SJCRH30 (cell line): Measurements from ENCODE around the gene EML1. TPM values are rescaled to one million over a fixed set of nuclear protein-coding genes. Genes with fewer than 3 reads are reported as not detected.

Experiments
- DNase-seq, 2 experiments: peaks; one replicate each; pipeline ENCODE4 v3.0.0-alpha.2; 2015 to 2020
- H3K27ac ChIP-seq: fragments of 250-450 bp; sonication (Bioruptor Pico); 2 replicates; pipeline ENCODE4 v1.5.1; 2020; ENCODE audit warnings: mild to moderate bottlenecking, moderate library complexity
- H3K27me3 ChIP-seq: fragments of 250-450 bp; sonication (Bioruptor Pico); 2 replicates; pipeline ENCODE4 v1.5.1; 2020; ENCODE audit warnings: mild to moderate bottlenecking, moderate library complexity
- H3K36me3 ChIP-seq: fragments of 250-450 bp; sonication (Bioruptor Pico); 2 replicates; pipeline ENCODE4 v1.5.1; 2020; ENCODE audit warnings: mild to moderate bottlenecking, moderate library complexity
- H3K4me1 ChIP-seq: fragments of 250-450 bp; sonication (Bioruptor Pico); 2 replicates; pipeline ENCODE4 v1.5.1; 2020; ENCODE audit warnings: mild to moderate bottlenecking, moderate library complexity
- H3K4me3 ChIP-seq: fragments of 250-450 bp; sonication (Bioruptor Pico); 2 replicates; pipeline ENCODE4 v1.5.1; 2020; ENCODE audit warnings: mild to moderate bottlenecking, moderate library complexity
- H3K9me3 ChIP-seq: fragments of 250-450 bp; sonication (Bioruptor Pico); replicated peaks from 2 replicates; pipeline ENCODE4 v1.5.1; 2020; ENCODE audit warnings: mild to moderate bottlenecking, moderate library complexity
- total RNA-seq: library from RNA; depleted of rRNA; stranded (reverse); fragments of >200 nt; shearing (Covaris generic); gene quantifications from 2 replicates; pipeline ENCODE4 v1.2.3, GENCODE V29; 2014

The EML1 gene
- total RNA-seq, 1 experiment from 2014 or later = 10.8 TPM

DNA sequence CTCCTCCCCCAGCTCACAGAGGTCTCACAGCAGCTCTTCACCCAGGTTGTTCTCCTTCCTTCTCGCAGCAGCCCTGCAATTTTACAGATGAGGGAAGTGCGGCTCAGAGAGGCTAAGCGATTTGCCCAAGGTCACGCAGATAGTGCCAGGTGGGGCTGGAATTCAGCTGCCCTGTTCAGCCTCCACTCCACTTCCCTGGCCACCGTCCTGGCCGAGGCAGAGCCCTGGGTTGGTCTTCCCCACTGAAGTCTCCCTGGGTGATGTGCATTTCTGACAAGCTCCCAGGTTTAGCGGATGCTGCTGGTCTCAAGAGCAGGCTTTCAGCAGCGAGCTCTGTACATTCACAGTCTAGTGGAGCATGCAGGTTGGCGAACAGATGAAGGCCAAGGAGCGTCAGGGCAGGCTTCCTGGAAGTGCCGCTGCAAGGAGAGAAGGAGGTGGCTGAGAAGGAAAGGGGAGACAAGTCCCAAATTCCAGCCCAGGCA lies 28.9 kb upstream of the EML1 start:
- peaks cover 17% of the 10 kb centered on the region for H3K4me1 ChIP-seq
- no peaks in the 10 kb centered on the region for H3K9me3 ChIP-seq
- H3K4me3 ChIP-seq = no peak overlapping the region
- H3K36me3 ChIP-seq = no peaks in the 10 kb centered on the region
- DNase-seq = no peak
- H3K27ac ChIP-seq = no peak overlapping the region
- H3K27me3 ChIP-seq = no peaks in the 10 kb centered on the region

GRCh38 chr14:99768381-99768780 lies 24.8 kb upstream of the EML1 start:
- H3K36me3 ChIP-seq = no peaks in the 10 kb centered on the region
- H3K4me1 ChIP-seq = peaks cover 36% of the 10 kb centered on the region
- H3K9me3 ChIP-seq = no peaks in the 10 kb centered on the region
- H3K4me3 ChIP-seq = no peak overlapping the region
- DNase-seq = peak; percentile 85 to 91
- no peaks in the 10 kb centered on the region for H3K27me3 ChIP-seq
- H3K27ac ChIP-seq = peak overlapping the region; percentile 24

- peaks cover 42% of the 10 kb centered on the region for H3K4me1 ChIP-seq
- H3K27ac ChIP-seq = no peak overlapping the region
- H3K4me3 ChIP-seq = no peak overlapping the region
- H3K36me3 ChIP-seq = no peaks in the 10 kb centered on the region
- no peaks in the 10 kb centered on the region for H3K27me3 ChIP-seq
- no peak for DNase-seq
- H3K9me3 ChIP-seq = no peaks in the 10 kb centered on the region
Observed at GRCh38 chr14:99769123-99769522, 24.1 kb upstream of the EML1 start.

DNA sequence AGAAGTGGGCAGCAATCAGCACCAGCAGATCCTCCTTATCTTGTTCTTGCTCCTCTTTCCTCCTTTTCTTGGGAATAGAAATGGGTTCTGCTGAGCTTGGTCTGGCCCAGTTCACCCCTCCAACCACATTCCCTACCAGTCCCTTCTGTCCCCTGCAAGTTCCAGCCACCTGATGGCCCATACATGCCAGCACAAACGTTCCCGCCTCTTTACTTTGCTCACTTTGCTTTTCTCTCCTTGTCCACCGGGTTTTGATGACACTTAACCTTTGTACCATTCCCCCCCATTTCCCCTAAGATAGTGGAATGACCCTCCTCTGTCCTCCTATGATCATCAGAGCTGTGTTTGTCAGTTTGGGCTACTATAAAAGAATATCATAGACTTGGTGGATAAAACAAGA lies 23.4 kb upstream of the EML1 start:
- no peaks in the 10 kb centered on the region for H3K9me3 ChIP-seq
- H3K4me3 ChIP-seq = no peak overlapping the region
- no peaks in the 10 kb centered on the region for H3K27me3 ChIP-seq
- H3K4me1 ChIP-seq = peaks cover 48% of the 10 kb centered on the region
- no peak for DNase-seq
- H3K36me3 ChIP-seq = no peaks in the 10 kb centered on the region
- no peak overlapping the region for H3K27ac ChIP-seq

GRCh38 chr14:99772371-99773283 lies 20.6 kb upstream of the EML1 start:
- Histone ChIP-seq H3K27ac (peak overlapping the region; percentile 60), H3K27me3 (no peaks in the 10 kb centered on the region), H3K4me3 (peak overlapping the region; percentile 53), H3K4me1 (peaks cover 47% of the 10 kb centered on the region), H3K9me3 (no peaks in the 10 kb centered on the region), H3K36me3 (no peaks in the 10 kb centered on the region)
- peak; percentile 57 to 83 for DNase-seq

GRCh38 chr14:99773521-99774497 lies 19.4 kb upstream of the EML1 start:
- Histone ChIP-seq H3K27me3 (no peaks in the 10 kb centered on the region), H3K4me1 (peaks cover 38% of the 10 kb centered on the region), H3K27ac (peak overlapping the region; percentile 60), H3K36me3 (no peaks in the 10 kb centered on the region), H3K9me3 (0 out of 2 replicates have a peak, but pooled peaks cover 3% of the 10 kb centered on the region), H3K4me3 (peak overlapping the region; percentile 53)
- peak; percentile 30 to 52 for DNase-seq

GRCh38 chr14:99774556-99775307 lies 18.5 kb upstream of the EML1 start:
- no peak overlapping the region for H3K27ac ChIP-seq
- H3K36me3 ChIP-seq = no peaks in the 10 kb centered on the region
- peak; percentile 37 to 44 for DNase-seq

DNA sequence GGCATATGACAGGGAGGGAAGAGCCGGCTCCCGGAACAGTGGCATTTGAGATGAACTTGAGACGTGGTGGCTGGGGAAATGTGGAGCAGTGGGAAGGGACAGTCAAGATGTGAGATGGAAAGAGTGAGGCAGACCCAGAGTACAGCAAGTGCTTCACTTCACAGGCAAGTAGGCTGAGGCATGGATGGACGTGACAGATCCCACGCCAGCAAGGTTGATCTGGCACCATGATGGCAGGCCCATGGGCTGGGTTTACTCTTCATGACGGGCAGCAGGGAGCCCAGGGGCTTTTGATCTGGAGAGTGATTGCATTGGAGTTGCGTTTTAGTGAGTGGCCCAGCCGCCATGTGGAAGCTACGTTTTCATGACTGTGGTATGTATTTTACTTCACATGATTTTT lies 17.9 kb upstream of the EML1 start:
- Histone ChIP-seq H3K36me3 (no peaks in the 10 kb centered on the region), H3K4me3 (no peak overlapping the region), H3K27me3 (no peaks in the 10 kb centered on the region), H3K9me3 (peaks cover 3% of the 10 kb centered on the region; the same call in 1 of the 2 replicates), H3K27ac (no peak overlapping the region), H3K4me1 (peaks cover 35% of the 10 kb centered on the region)
- no peak for DNase-seq

More at GRCh38 chr14:99774556-99775307, 18.5 kb upstream of the EML1 start:
- no peak overlapping the region for H3K4me3 ChIP-seq
- H3K4me1 ChIP-seq = peaks cover 35% of the 10 kb centered on the region
- no peaks in the 10 kb centered on the region for H3K27me3 ChIP-seq
- H3K9me3 ChIP-seq = peaks cover 3% of the 10 kb centered on the region; the same call in 1 of the 2 replicates

DNA sequence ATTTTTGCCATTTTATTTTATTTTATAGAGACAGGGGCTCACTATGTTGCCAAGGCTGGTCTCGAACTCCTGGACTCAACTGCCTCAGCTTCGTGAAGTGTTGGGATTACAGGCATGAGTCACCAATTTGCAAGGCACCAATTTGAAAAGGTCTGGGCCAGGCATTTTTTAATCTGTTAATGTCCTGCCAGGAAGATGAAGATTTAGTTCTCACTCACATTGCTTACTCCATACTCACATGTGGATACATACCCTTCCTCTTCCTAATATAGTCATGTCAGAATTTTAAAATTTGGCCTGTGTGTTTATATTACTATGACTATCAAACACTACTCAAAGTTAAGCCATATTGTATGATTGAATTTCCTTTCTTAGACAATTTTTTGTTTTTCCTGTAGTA lies 15.3 kb upstream of the EML1 start:
- H3K4me1 ChIP-seq = peaks cover 20% of the 10 kb centered on the region
- H3K27me3 ChIP-seq = no peaks in the 10 kb centered on the region
- DNase-seq = no peak
- H3K27ac ChIP-seq = no peak overlapping the region
- H3K36me3 ChIP-seq = no peaks in the 10 kb centered on the region
- no peak overlapping the region for H3K4me3 ChIP-seq
- peaks cover 3% of the 10 kb centered on the region; the same call in 1 of the 2 replicates for H3K9me3 ChIP-seq

GRCh38 chr14:99779751-99780150 lies 13.5 kb upstream of the EML1 start:
- no peak for DNase-seq
- H3K4me3 ChIP-seq = no peak overlapping the region

DNA sequence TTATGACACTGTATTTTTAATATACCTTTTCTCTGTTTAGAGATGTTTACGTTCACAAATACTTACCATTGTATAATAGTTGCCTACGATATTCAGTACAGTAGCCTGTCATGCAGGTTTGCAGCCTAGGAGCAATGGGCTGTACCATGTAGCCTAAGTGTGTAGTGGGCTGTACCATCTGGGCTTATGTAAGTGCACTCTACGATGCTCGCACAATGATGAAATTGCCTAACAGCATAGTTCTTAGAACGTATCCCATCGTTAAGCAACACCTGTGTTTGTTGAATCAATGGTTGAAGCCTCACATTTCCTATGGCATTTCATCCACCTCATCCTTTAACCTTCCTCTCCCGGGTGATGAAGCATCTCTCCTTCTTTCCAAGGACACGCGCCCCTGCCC lies 12.5 kb upstream of the EML1 start:
- no peak overlapping the region for H3K27ac ChIP-seq
- peaks cover 3% of the 10 kb centered on the region; the same call in 1 of the 2 replicates for H3K9me3 ChIP-seq
- H3K27me3 ChIP-seq = no peaks in the 10 kb centered on the region
- no peaks in the 10 kb centered on the region for H3K4me1 ChIP-seq
- no peak overlapping the region for H3K4me3 ChIP-seq
- DNase-seq = no peak
- no peaks in the 10 kb centered on the region for H3K36me3 ChIP-seq

More at GRCh38 chr14:99779751-99780150, 13.5 kb upstream of the EML1 start:
- Histone ChIP-seq H3K27ac (no peak overlapping the region), H3K36me3 (no peaks in the 10 kb centered on the region), H3K27me3 (no peaks in the 10 kb centered on the region), H3K9me3 (peaks cover 3% of the 10 kb centered on the region; the same call in 1 of the 2 replicates), H3K4me1 (peaks cover 4% of the 10 kb centered on the region; the same call in 1 of the 2 replicates)

GRCh38 chr14:99781091-99781490 lies 12.1 kb upstream of the EML1 start:
- Histone ChIP-seq H3K9me3 (peaks cover 3% of the 10 kb centered on the region; the same call in 1 of the 2 replicates), H3K4me3 (no peak overlapping the region), H3K36me3 (no peaks in the 10 kb centered on the region), H3K27ac (no peak overlapping the region), H3K4me1 (no peaks in the 10 kb centered on the region), H3K27me3 (no peaks in the 10 kb centered on the region)
- no peak for DNase-seq

- no peak overlapping the region for H3K27ac ChIP-seq
- no peaks in the 10 kb centered on the region for H3K4me1 ChIP-seq
- H3K36me3 ChIP-seq = no peaks in the 10 kb centered on the region
- peaks cover 3% of the 10 kb centered on the region; the same call in 1 of the 2 replicates for H3K9me3 ChIP-seq
- H3K27me3 ChIP-seq = no peaks in the 10 kb centered on the region
- H3K4me3 ChIP-seq = no peak overlapping the region
- DNase-seq = no peak
Observed at GRCh38 chr14:99781853-99782610, 11.2 kb upstream of the EML1 start.
